GM12873 (cell line): ENCODE measurements around the gene SLC25A29.

Source experiments
- TF ChIP-seq, protein P1 (sequence below): IDR thresholded peaks from 2 replicates; pipeline ENCODE4 v1.5.1; 2012; ENCODE audit warnings: low read depth, mild to moderate bottlenecking, moderate library complexity, low read length, control low read depth; ENCODE audit not compliant: insufficient read depth; ENCODE audit errors: missing control alignments

SLC25A29 gene

DNA sequence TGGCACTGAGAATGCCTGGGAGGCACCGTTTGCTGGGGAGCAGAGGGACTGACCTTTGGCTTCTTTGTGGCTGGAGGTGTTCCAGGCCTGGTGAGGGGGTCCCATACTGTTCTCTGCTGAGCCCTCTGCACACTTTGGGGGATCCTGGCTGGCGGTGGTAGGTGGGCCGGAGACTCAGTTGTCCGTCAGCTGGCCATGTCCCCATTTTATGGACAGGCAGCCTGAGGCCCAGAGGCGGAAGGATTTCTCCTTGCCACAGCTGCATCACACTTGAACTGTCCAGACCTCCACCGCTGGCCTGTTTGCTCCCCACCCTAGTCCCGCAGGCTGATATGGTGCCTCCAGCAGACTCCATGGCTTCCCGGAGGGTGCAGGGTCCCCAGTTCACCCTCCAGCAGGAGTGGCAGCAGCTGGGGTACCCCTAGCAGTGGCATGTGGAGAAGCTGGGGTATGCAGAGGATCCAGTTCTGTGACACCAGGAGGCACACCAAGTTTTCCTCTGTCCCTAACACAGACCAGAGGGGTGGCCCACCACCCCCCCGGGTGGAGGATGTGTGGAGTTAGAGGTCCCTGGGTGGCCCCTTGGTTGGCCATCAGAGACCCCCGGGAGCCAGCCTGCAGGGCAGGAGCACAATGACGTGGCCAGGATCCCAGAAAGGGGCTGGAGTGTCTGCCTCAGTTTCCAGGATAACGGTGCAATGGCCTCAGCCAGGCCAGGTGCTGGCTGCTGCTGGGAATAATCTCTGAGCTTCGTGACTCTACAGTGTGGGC is 14.8 kb downstream of the SLC25A29 start:
- TF ChIP-seq, protein P1, sequence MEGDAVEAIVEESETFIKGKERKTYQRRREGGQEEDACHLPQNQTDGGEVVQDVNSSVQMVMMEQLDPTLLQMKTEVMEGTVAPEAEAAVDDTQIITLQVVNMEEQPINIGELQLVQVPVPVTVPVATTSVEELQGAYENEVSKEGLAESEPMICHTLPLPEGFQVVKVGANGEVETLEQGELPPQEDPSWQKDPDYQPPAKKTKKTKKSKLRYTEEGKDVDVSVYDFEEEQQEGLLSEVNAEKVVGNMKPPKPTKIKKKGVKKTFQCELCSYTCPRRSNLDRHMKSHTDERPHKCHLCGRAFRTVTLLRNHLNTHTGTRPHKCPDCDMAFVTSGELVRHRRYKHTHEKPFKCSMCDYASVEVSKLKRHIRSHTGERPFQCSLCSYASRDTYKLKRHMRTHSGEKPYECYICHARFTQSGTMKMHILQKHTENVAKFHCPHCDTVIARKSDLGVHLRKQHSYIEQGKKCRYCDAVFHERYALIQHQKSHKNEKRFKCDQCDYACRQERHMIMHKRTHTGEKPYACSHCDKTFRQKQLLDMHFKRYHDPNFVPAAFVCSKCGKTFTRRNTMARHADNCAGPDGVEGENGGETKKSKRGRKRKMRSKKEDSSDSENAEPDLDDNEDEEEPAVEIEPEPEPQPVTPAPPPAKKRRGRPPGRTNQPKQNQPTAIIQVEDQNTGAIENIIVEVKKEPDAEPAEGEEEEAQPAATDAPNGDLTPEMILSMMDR = no peak

- TF ChIP-seq, protein P1 = no peak
Observed at GRCh38 chr14:100290607-100291304, 15.5 kb downstream of the SLC25A29 start.

DNA sequence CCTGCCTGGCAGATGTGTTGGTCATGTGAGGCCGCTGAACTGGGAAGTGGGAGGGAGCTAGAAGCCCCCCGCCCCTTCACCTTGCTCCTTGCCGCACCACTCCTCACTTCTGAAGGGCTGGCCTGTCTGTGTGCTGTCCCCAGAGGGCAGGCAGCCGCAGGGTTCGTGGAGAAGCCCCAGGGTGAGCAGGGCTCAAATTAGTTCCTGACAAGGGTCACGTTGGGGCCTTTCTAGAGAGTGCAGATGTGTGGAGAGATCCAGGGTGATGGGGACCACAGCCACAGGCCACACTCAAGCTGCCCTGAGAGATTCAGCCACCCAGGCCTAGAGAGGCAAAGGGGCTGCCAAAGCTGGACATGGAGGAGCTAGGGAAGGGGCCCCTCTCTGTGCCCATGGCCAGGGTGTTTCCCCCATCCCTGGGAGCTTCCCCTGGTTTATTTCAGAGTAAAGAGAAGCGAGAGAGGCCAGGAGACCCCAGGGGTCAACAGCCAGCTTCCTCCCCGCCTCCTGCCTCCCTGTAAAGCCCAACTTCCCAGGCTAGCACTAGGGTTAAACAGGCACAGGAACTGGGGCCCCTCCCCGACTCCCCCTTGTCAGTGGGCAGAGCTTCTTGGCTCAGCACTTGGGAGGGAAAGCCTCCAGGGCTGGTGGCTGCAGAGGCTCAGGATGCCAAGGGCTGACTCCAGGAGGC is 16.2 kb downstream of the SLC25A29 start:
- TF ChIP-seq, protein P1 = no peak

DNA sequence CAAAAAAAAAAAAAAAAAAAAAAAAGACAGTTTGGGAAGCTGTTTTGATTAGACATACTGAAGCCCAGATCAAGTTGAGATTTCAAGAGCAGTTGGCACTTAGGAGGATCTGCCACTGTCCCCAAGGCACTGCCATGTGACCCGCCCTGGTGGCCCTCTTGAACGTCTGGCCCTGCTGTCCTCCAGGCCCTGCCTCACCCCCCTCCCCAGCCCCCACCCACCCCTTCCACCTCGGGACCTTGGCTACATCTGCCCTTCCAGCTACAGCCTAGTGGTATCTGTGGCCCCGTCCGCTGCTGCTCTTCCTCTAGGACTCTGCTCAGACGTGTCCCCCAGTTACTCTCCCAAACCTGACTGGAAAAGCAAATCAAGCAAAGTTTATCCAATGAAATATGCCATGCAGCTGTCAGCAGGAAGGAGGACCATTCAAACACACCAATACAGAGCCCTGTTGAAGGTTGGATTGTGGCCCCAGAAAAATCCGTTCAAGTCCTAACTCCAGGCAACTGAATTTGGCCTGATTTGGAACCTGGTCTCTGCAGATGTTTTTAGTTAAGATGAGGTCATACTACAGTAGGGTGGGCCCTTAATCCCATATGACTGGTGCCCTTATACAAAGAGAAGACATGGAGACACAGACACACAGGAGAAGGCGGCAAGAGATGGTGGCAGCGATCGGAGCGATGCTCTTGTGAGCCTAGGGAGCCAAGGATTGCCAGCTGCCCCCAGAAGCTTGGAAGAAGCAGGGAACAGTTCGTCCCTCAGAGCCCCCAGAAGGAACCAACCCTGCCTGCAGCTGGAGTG is 17.7 kb downstream of the SLC25A29 start:
- TF ChIP-seq, protein P1 = no peak

DNA sequence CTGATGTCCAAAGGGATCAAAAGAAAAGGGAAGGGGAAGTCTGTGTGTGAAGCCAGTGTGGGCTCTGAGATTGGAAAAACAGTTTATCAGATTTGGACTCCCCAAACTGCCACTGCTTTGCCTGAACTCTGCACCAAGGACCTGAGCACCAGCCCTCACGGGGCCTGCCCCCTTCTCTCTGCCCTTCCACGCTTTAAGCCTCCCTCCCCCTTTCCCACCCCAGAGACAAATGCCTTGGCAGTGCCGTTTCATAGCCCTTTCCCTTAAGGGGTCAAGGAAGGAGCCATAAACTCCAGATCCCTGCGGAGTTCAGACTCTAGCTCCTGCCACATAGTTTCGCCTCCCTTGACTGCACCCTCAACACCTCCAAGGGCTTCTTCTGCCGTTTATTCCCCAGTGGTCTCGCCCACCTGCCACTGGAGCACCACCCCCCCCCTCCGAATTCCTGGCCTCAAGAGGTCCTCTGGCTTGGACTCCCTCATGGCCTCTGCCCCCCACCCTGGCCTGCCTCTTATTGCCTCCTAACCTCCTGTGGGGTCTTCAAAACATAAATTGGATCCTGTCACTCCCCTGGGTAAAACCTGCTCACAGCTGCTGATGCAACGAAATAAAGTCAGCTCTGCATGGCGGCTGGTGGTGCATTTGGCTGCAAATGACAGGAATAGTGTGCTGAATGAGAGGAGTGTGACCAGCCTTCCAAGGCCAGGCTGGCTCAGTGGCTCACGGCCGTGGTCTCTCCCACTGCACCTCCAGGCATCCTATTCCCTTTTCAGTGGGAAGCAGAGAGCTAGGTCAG is 18.8 kb downstream of the SLC25A29 start:
- TF ChIP-seq, protein P1 = no peak

DNA sequence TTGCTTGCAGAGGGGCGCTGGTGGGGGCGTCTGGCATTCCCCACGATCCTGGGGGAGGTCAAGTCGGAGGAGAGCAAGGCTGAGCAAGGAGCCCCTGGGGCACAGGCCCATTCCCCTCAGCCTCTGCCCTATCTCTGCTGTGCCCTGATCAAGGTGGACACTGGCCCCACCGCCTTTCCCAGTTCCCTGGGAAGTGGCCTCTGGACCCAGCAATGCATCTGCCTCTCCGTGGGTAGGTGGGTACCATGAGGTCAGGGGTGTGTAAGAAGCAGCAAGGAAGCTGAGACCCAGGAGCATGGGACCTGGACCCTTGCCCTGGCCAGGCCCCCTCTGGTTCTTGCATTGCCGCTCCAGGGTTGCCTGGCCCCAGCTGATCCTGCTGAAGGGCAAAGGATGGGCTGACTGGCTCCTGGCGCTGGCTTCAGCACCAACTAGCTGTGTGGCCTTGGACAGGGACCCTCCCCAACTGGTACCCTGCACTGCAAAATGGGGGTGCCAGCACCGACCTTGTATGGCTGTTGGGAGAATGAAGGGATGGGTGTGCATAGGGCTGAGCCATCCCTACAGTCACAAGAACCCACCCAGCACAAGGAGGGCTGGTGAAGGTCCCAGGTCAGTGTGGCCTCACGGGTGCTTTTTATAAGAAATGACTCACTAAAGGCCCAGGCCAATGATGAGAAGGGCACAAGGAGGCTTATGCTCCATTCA is 19.6 kb downstream of the SLC25A29 start:
- TF ChIP-seq, protein P1 = no peak
